Ramos (cell line): ENCODE data around the gene PRDM8.

ENCODE experiments used
- in situ Hi-C: fragments of 300-500 bp; cut with MboI; formaldehyde crosslinking; loops from one replicate; pipeline ENCODE4 v1.14.3; 2022; ENCODE audit warnings: low sequenced_read_pairs; ENCODE audit not compliant: unreplicated experiment

The PRDM8 gene

GRCh38 chr4:80196922-80197573, at the start of gene PRDM8:
TSS of gene PRDM8 (plus strand) at chr4:80197503. CDS start at chr4:80200081, 2,578 bp downstream.
- in situ Hi-C loops = loop anchor here (25.0 kb wide), 1 partner anchor 865 kb away; no protein-coding TSS in a partner anchor

GRCh38 chr4:80150387-80151180, 46.7 kb upstream of the PRDM8 start:
- in situ Hi-C loops = no loop called here

- in situ Hi-C loops = no loop called here
These were observed 45.3 kb upstream of the PRDM8 start for GRCh38 chr4:80151981-80152380.

- in situ Hi-C loops = no loop called here
These were observed 43.3 kb upstream of the PRDM8 start for GRCh38 chr4:80153874-80154544.

- in situ Hi-C loops = no loop called here
These were observed 42.8 kb upstream of the PRDM8 start for GRCh38 chr4:80154545-80154933.

GRCh38 chr4:80155316-80155982, 41.9 kb upstream of the PRDM8 start:
- in situ Hi-C loops = no loop called here

- in situ Hi-C loops = no loop called here
These were observed 40.9 kb upstream of the PRDM8 start for GRCh38 chr4:80156410-80156809.

- in situ Hi-C loops = no loop called here
These were observed 35.8 kb upstream of the PRDM8 start for GRCh38 chr4:80161413-80162058.

GRCh38 chr4:80162418-80162817, 34.9 kb upstream of the PRDM8 start:
- in situ Hi-C loops = no loop called here

GRCh38 chr4:80165855-80166254, 31.4 kb upstream of the PRDM8 start:
- in situ Hi-C loops = no loop called here

- in situ Hi-C loops = no loop called here
These were observed 26.1 kb upstream of the PRDM8 start for GRCh38 chr4:80171251-80171650.

GRCh38 chr4:80171656-80172055, 25.6 kb upstream of the PRDM8 start:
- in situ Hi-C loops = no loop called here

- in situ Hi-C loops = no loop called here
These were observed 25.1 kb upstream of the PRDM8 start for GRCh38 chr4:80172203-80172602.

GRCh38 chr4:80173401-80173800, 23.9 kb upstream of the PRDM8 start:
- in situ Hi-C loops = no loop called here

GRCh38 chr4:80173841-80174240, 23.5 kb upstream of the PRDM8 start:
- in situ Hi-C loops = no loop called here

GRCh38 chr4:80177793-80178192, 19.5 kb upstream of the PRDM8 start:
- in situ Hi-C loops = loop anchor here (25.0 kb wide), 1 partner anchor 885 kb away; no protein-coding TSS in a partner anchor

GRCh38 chr4:80178964-80179363, 18.3 kb upstream of the PRDM8 start:
- in situ Hi-C loops = loop anchor here (25.0 kb wide), 1 partner anchor 883 kb away; no protein-coding TSS in a partner anchor

GRCh38 chr4:80179637-80180161, 17.6 kb upstream of the PRDM8 start:
- in situ Hi-C loops = loop anchor here (25.0 kb wide), 1 partner anchor 883 kb away; no protein-coding TSS in a partner anchor

GRCh38 chr4:80180743-80181142, 16.6 kb upstream of the PRDM8 start:
- in situ Hi-C loops = loop anchor here (25.0 kb wide), 1 partner anchor 882 kb away; no protein-coding TSS in a partner anchor
